ENCODE results near the gene CGB7.

CGB7 gene

DNA sequence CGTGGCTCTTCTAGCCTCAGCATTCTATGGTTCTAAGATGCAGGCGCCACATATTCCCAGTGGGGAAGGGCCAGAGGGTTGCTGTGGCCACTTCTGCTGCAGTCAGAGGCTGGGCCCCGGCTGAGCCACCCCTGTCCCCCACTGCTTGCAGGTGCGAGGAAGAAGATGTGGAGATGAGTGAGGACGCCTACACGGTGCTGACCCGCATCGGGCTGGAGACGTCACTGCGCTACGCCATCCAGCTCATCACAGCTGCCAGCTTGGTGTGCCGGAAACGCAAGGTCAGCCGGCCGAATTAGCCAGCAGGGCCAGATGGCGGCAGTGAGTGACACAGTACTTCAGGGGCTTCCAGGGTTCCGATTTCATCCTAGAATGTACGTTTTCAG is 42.7 kb downstream of the CGB7 start:
- no peak for DNase-seq

DNA sequence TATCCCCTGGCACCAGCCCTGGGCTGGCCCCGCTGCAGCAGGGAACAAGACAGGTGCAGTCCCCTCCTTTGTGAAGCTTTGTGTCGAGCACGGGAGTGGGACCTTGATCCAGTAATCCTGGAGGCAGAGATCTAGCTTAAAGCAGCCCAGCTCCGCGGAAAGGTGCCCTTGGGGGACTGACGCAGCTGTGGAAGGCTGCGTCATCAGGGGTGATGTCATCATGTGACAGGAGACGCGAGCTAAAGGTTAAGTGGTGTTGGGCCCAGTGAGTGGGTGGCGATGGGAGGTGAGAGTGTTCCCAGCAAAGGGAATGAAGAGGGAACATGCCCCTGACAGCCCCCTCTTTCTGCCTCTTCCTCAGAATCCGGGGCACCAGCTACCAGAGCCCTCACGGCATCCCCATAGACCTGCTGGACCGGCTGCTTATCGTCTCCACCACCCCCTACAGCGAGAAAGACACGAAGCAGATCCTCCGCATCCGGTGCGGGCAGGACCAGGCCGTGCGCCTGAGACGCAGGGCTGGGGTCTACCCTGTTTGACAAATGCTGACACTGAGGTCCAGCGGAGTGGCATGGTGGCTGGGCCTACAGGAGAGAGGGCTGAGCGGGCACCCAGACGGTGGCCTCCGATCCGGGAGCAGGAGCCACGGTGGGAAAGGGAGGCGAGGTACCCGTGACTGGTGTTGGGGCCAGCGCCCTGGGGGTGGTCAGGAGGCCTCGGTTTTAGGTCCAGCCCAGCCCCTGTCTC is 43.3 kb downstream of the CGB7 start:
- no peak for DNase-seq

DNA sequence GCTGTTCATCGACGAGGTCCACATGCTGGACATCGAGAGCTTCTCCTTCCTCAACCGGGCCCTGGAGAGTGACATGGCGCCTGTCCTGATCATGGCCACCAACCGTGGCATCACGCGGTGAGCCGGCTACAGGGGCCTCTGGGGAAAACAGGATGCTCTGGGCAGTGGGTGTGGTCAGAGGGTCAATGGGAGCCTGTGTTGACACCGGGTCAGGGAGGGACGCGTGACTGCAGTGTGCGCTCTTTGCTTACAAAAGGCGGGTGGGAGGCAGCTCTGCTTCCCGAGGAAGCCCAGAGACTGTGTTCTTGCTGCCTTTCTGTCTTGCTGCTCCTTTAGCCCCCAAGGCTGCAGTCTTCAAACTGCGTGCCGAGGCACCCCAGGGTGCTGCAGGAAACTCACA is 46.4 kb downstream of the CGB7 start:
- DNase-seq: no peak

DNA sequence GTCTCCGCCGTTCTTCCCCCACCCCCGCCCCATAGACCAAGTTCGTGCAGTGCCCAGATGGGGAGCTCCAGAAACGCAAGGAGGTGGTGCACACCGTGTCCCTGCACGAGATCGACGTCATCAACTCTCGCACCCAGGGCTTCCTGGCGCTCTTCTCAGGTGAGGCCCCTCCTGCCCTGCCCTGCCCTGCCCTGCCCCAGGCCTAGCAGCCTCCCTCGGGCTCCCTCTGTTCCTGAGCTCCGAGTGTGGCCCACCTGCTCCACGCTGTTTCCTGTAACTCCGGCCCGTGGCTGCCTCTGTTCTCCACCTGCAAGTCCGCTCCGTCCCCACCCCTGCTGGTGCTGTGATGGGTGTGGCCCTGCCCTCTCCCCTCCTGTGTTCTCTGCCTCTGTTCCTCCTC is 47.1 kb downstream of the CGB7 start:
- no peak for DNase-seq

DNA sequence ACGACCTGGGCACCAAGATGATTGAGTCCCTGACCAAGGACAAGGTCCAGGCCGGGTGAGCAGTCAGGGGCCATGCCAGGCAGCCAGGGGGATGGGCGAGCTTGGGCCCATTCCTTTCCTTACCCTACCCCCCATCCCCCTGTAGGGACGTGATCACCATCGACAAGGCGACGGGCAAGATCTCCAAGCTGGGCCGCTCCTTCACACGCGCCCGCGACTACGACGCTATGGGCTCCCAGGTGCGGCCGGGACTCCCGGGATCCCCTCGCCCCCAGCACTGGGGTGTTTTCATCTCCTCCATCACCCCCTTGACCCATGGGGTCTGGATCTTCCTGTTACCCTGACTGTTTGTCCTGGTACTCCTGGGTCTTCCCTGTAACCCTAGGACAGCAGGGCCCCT is 47.7 kb downstream of the CGB7 start:
- DNase-seq: no peak

DNA sequence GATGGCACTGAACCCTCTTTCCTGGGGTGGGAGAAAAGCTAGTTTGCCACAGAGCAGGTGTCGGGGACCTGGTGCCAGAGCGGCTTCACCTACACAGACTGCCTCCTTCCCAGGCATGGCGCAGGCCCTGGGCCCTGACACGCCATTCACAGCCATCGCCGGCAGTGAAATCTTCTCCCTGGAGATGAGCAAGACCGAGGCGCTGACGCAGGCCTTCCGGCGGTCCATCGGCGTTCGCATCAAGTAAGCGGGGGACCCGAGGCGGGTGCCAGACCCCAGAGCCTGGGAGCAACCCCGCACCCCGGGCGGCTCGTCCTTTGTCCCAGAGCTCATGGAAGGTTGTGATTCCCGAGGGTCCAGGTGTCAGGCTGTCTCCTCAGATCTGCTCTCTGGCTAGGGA is 50.6 kb downstream of the CGB7 start:
- no peak for DNase-seq

DNA sequence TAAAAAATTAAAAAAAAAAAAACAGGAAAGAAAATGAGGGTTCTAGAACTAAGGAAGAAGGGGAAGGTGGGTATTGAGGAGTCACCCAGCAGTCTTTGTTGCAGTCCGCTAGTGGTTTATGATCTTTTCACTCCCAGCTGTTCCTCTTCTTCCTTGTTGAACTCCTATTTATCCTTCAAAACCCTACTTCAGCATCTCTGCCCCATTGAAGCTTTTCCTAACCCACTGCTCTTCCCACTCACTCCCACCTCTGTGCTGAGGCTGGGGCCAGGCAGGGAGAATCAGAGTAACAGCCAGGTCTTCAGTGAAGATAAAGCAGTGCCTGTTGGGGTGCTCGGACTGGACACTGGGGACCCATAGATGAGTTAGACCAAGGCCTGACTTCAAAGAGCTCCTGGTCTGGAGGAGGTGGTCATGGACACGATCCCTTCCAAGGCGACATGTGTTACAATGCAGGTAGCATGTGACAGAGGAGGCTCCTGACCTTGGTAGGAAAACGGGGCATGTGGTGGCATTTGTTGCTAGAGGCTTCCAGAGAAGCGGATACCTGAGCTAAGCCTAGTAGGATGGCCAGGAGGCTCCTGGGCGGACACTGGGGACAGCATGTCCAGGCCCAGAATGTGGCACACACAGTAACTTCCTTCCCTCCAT is 52.5 kb downstream of the CGB7 start:
- no peak for DNase-seq
